Lower lobe of right lung (tissue), 2 donors: ENCODE data around the gene ALOX12B. TPM values are rescaled to one million over a fixed set of nuclear protein-coding genes. Genes with fewer than 3 reads are reported as not detected.
A peak's percentile ranks its signal among the peaks of the same experiment; 100 is the strongest.

ENCODE experiments used
- ATAC-seq, 2 donors: fragments of 200-7000 bp; cut with Tn5 transposase; one replicate each; pipeline ENCODE4 v1.9.1; 2020 to 2022; ENCODE audit warnings: mild to moderate bottlenecking in 2 of 2, moderate library complexity in 2 of 2
- DNase-seq: peaks from one replicate; pipeline ENCODE4 v3.0.0-alpha.2; 2020
- H3K27ac ChIP-seq: fragments of 200-600 bp; one replicate; pipeline ENCODE4 v1.8.0; 2022
- H3K27me3 ChIP-seq: fragments of 200-600 bp; one replicate; pipeline ENCODE4 v1.8.0; 2022; ENCODE audit warnings: low read depth
- H3K36me3 ChIP-seq: fragments of 200-600 bp; one replicate; pipeline ENCODE4 v1.8.0; 2022; ENCODE audit warnings: mild to moderate bottlenecking
- H3K4me1 ChIP-seq: fragments of 200-600 bp; one replicate; pipeline ENCODE4 v1.8.0; 2022
- H3K4me3 ChIP-seq: fragments of 200-600 bp; one replicate; pipeline ENCODE4 v1.8.0; 2022; ENCODE audit warnings: mild to moderate bottlenecking
- H3K9me3 ChIP-seq: fragments of 200-600 bp; one replicate; pipeline ENCODE4 v1.8.0; 2022
- CTCF ChIP-seq: fragments of 200-600 bp; IDR thresholded peaks from one replicate; pipeline ENCODE4 v1.8.0; 2022; ENCODE audit warnings: antibody characterized with exemption, mild to moderate bottlenecking
- intact Hi-C: fragments of 100-400 bp; cut with DNase I; formaldehyde crosslinking; loops from one replicate; pipeline ENCODE4 v1.11.0; 2022
- total RNA-seq: library from RNA; stranded (reverse); fragmentation: NEBNext Ultra II Directional; extraction: Animal tissue kit (Norgen Biotek cat#: 25700); gene quantifications from one replicate; pipeline ENCODE4 v1.2.1, GENCODE V29; 2021
- donor health status: DM: no; HTN: yes; CAD: no; lungs with severe emphysema.

Gene ALOX12B
- total RNA-seq, 1 donor from 2014 or later: not detected

- no peak for DNase-seq
These were observed 35.6 kb upstream of the ALOX12B start for GRCh38 chr17:8122924-8123694.

GRCh38 chr17:8122422-8122923 lies 35.0 kb upstream of the ALOX12B start:
- H3K27me3 ChIP-seq: peaks cover 47% of the 10 kb centered on the region
- H3K36me3 ChIP-seq: no peaks in the 10 kb centered on the region
- DNase-seq (no peak), ATAC-seq (no peak)
- intact Hi-C loops: no loop called here
- no peak overlapping the region for H3K27ac ChIP-seq
- peak overlapping the region; percentile 74 for H3K4me3 ChIP-seq
- H3K9me3 ChIP-seq: no peaks in the 10 kb centered on the region
- TF ChIP-seq CTCF: no peak
- peaks cover 89% of the 10 kb centered on the region for H3K4me1 ChIP-seq

More at GRCh38 chr17:8122924-8123694, 35.6 kb upstream of the ALOX12B start:
- TF ChIP-seq CTCF: no peak
- Histone ChIP-seq H3K4me1 (peaks cover 83% of the 10 kb centered on the region), H3K36me3 (no peaks in the 10 kb centered on the region), H3K9me3 (no peaks in the 10 kb centered on the region), H3K27me3 (peaks cover 48% of the 10 kb centered on the region), H3K4me3 (peak overlapping the region; percentile 74), H3K27ac (no peak overlapping the region)
- ATAC-seq: no peak
- intact Hi-C loops: no loop called here

GRCh38 chr17:8121681-8122421 lies 34.3 kb upstream of the ALOX12B start:
- ATAC-seq (peak; percentile 5 to 21), DNase-seq (no peak)
- intact Hi-C loops: no loop called here
- no peaks in the 10 kb centered on the region for H3K36me3 ChIP-seq
- H3K4me3 ChIP-seq: peak overlapping the region; percentile 74
- peak overlapping the region; percentile 2 for H3K27ac ChIP-seq
- H3K4me1 ChIP-seq: peaks cover 88% of the 10 kb centered on the region
- H3K27me3 ChIP-seq: peaks cover 54% of the 10 kb centered on the region
- TF ChIP-seq CTCF: peak; percentile 50
- no peaks in the 10 kb centered on the region for H3K9me3 ChIP-seq

- peak overlapping the region; percentile 74 for H3K4me3 ChIP-seq
- no peak for TF ChIP-seq CTCF
- ATAC-seq (no peak), DNase-seq (no peak)
- peaks cover 59% of the 10 kb centered on the region for H3K27me3 ChIP-seq
- intact Hi-C loops: no loop called here
- peaks cover 85% of the 10 kb centered on the region for H3K4me1 ChIP-seq
- no peaks in the 10 kb centered on the region for H3K36me3 ChIP-seq
- no peaks in the 10 kb centered on the region for H3K9me3 ChIP-seq
- peak overlapping the region; percentile 2 for H3K27ac ChIP-seq
These were observed 33.8 kb upstream of the ALOX12B start for GRCh38 chr17:8121407-8121680.

- intact Hi-C loops: no loop called here
- H3K27me3 ChIP-seq: peaks cover 65% of the 10 kb centered on the region
- DNase-seq (peak; percentile 77), ATAC-seq (peak; percentile 7 to 32)
- peak overlapping the region; percentile 74 for H3K4me3 ChIP-seq
- peak; percentile 37 for TF ChIP-seq CTCF
- no peaks in the 10 kb centered on the region for H3K36me3 ChIP-seq
- H3K4me1 ChIP-seq: peaks cover 79% of the 10 kb centered on the region
- H3K9me3 ChIP-seq: no peaks in the 10 kb centered on the region
- H3K27ac ChIP-seq: peak overlapping the region; percentile 75
These were observed 33.2 kb upstream of the ALOX12B start for GRCh38 chr17:8120520-8121406.
